Subcutaneous preadipocyte (primary cell): ENCODE measurements around the gene CDH19. TPM values are rescaled to one million over a fixed set of nuclear protein-coding genes. Genes with fewer than 3 reads are reported as not detected.

Experiments
- total RNA-seq: library from RNA; depleted of rRNA; stranded (reverse); fragments of >200 nt; gene quantifications from 2 replicates; pipeline ENCODE4 v1.2.3, GENCODE V29; 2012

The CDH19 gene
- total RNA-seq = not detected in 2 replicates

DNA sequence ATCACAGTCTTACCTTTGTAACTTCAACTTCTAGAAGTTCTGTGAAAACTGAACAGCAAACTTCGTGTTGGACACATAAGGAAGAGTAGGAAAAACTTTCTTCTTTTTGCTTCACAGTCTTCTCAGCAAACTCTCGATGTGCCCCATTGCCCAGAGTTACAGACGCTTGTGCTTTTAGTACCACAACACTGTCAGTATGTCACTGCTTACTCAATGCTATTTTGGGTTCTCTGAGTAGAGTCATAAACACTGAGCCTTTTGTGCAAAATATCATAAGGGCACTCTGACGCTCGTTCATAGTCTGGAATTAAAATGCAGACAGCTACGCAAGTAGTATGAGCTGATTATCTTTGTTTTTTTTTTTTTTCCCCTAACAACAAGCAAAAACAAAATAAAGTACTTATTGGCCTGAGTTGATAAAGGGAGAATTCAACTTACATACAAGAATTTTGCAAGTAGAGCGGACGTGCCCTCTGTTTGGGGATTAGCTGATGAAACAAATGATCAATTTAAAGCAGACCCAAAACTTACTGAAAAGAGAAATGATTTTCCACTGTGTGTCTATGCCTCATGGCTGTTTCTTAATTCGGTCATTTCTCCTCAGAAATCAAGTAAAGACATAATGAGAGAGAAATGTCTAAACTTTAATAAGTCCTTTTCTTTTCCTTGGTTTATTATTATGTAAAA, at the start of gene CDH19:
CDH19 (minus strand) TSS at position 150 of the 687 bp plus-strand sequence. CDS start 31,886 bp downstream, outside the sequence.

